GM18520 (cell line): ENCODE data around the gene FBXL17.
A peak's percentile ranks its signal among the peaks of the same experiment; 100 is the strongest.

Experiments
- ATAC-seq: cut with Tn5 transposase; IDR thresholded peaks from one replicate; pipeline ENCODE4 v1.9.1; 2021; ENCODE audit not compliant: unreplicated experiment

The FBXL17 gene

DNA sequence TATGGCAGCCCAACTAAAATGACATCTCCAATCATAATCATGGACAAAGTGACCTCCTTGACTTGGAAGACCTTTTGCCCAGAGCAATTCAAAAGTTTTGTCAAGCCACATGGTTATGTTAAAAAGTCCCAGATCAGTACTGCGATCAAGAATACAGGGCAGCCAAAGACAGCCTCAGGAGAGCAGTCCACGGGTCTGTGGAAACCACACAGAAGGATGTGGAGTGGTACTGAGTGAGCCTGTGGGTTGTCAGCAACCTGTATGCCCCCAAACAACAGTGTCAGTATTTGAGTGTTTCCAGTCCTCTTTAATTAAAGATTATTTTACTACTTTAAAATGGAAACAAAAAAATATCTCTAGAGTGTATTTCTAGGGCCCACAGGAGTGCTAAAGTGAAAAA is 365.8 kb downstream of the FBXL17 start:
- ATAC-seq, result no peak

DNA sequence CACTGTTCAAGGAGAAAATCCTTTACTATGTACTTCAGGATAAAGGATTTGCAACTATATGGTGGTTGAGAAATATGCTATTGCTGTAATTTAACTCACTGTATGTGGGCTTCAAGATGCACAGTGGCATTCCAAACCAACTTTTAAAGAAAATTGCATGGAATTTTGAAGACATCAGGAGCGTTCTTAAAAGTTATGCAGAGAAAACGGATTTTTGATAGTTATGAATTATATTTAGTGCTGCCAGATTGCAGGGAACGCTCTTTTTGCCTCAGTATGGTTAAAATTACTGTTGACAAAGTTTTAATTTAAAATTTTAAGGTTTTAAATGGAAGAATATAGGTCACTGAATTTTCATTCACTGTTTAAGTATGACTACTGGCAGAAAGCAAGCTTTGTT is 375.1 kb downstream of the FBXL17 start:
- ATAC-seq, result no peak

DNA sequence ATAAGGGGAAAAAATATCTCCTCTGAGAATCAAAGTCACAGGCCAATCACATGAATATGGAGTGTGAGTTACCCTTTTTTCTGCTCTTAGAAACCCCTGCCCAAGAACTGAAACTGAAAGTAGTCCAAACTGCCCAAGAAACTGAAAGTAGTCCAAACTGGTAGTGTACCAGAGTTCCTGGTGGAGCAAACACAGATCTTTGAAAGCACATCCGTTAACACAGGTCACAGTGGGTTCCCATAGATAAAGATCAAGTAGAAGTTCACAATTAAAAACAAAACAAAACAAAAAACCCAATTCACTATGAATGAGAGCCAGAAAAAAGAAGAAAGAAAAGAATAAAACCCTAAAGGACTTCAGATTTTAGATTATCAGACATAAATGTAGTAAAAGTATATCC is 378.7 kb downstream of the FBXL17 start:
- ATAC-seq, result peak; percentile 88

DNA sequence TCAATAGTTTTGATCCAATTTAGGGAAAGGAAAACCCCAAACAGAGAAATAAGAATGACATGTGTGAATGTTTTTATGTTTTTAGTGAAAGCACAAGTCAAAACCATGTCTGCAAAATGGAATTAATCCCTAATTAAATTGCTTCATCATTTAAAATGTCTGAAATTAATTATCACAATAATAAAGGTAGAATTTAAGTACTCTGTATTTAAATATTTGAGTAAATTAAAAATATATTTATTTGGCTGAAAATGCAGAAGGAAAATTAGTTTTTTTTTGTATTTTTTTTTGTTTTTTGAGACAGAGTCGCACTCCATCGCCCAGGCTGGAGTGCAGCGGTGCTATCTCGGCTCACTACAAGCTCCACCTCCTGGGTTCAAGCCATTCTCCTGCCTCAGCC is 380.7 kb downstream of the FBXL17 start:
- no peak for ATAC-seq

DNA sequence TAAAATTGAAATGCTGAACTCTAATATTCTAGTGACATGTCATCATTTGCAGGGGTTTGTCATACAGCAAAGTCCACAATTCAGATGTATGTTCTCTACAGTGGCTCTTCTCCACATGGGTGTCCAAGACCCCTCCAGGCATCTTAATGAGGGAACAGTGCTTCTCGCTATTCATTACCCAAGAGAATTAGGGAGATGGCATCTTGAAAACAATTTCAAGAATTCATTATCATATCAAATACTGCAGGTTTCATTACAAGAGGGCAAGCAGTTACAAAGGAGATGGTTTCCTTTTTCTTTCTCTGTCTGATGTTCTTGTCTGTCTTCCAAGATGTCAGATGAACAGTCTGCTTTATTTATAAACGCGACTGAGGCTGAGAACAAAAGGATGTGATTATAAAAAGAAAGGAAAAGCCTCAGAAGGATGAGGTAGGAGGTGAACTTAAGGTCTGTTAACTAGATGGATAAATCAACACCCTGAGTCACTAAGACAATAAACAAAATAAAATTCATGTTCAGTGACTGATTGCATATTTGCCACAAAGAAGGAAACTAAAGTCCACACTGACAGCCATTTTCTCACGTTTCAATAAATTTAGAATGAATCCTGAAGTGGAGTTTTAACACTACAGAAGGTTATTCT is 384.4 kb downstream of the FBXL17 start:
- no peak for ATAC-seq

DNA sequence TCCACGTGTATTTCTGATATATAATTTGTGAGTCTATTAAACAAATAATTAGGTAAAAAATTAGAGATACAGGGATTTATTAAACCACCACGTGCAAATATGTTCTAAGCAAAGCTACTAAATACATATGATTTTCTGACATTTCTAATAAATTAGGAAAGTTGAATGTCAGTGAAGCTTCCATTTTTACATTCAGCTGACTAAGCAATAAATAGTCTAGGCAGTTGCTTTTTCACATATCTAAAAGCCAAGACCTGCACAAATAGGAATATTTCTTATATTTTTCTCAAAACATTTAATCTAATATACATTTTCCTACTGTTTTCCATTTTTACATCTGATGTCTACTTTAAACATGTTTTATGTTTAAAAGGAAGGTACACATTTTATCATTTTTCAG is 388.6 kb downstream of the FBXL17 start:
- ATAC-seq, result no peak

DNA sequence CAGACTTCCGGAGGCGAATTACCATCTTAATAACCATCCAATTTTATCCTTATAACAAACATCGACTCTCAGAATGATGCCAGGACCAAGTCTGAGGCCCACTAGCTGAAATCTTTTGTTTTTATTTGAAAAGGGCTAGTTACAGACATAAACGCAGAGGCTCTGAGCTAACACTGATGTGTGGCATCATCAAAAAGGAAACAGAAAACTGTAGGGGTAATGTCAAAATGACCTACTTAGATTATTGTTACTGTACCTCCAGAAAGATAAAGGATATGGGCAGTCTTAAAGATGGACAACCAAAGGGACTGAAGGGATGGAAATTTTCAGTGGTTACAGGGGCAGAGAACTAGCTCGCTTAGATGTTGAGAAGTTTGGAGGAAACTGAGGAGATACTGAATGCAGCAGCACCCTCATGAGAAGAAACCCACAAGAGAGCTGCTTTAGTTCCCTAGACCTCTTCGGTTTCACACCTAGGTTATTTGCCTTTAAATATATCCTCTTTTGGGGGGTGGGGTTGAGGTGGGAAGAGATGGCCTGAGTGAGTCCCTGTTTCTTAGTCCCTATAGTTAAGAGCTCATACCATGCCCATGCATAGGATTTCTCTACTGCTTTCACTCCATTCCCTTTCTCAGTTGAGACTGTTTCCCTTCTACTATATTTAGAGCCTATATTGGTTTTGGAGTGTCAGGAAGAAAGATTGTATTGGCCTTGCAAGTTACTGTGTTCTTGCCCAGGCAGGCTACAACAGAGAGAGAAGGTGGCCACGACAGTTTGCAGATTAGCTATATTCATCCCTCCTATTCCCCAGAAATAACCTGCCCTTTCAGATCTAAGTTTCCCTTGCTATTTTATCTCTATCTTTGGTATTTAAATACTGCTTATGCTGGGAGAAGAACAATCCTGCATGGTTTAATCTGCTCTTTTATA is 390.8 kb downstream of the FBXL17 start:
- ATAC-seq, result peak; percentile 74

DNA sequence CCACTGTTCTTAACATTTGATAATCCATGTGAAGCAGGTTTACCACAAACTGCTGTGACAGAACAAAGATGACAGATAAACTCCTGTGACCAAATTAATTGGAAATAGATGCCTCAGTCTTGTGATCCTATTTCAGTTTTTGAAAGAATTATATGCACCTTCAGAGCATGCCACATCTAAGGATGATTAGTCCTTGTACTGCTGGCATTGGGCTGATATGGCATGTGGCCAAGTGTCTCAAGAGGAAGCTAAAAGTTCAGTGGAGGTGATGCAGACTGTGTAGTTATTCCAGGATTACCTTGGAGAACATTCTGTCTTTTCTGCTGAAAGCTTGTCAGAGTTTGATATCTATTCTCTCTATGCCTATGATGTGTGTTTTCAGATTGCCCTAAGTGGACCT is 396.8 kb downstream of the FBXL17 start:
- ATAC-seq, result no peak

DNA sequence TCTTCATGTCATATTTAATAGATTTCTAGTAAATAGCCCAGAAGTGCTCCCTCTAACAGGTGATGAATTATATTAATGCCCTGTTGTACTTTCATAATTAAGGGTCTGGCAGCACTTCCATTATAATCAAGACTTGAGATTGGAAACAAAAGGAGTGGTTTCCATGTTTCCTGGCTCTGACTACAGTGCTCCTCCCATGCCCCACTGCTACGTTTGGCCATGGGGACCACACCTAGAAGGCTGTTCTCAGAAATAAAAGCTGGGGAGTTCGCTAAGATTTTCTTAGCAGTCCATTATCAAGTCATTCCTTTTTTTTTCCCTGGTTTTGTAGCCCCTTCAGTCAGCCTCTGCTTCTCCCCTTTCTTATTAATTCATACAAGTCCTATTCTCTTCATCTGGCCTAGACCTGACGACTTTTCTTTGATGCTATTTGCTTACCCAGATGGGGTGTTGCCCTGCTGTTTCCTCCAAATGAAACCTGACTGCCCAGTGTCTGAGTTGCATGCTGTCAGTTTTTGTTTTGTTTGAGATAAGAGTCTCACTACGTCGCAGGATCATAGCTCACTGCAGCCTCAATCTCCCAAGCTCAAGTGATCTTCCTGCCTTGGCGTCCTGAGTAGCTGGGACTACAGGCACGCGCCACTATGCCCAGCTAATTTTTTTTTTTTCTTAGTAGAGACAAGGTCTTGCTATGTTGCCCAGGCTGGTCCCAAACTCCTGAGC is 399.0 kb downstream of the FBXL17 start:
- ATAC-seq, result no peak

DNA sequence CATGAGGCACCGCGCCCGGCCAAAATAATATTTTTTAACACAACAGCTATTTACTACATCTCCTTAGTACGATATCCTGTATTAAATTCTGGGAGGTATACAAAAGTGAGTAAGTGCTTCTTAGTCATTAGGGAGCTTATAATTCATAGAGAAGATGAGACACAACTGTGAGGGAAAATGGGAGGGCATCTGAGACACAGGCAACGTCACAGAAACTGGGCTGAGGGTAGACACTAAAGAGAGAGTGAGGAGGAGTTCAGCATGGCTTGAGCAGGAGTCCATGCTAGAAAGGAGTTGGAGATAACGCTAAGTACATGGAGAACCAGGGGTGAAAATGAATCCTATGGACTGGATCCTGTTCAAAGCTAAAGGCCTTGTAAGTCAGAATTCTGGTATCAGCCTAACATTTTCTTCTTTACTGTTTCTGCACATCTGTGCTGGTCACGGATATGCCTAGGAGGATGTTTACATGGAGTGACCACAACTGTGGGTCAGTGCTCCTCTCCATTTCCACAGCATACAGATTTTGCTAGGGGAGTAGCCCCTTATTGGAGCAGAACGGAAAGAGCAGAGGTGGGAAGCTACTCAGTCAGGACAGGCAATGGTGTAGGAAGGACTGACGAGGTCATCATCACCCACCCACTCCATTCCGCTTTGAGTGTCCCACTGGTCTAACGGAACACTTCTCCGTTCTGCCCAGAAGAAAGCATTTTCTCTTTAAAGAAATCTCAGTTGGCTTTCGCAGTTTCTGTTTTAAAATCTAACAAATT is 400.8 kb downstream of the FBXL17 start:
- ATAC-seq, result no peak

DNA sequence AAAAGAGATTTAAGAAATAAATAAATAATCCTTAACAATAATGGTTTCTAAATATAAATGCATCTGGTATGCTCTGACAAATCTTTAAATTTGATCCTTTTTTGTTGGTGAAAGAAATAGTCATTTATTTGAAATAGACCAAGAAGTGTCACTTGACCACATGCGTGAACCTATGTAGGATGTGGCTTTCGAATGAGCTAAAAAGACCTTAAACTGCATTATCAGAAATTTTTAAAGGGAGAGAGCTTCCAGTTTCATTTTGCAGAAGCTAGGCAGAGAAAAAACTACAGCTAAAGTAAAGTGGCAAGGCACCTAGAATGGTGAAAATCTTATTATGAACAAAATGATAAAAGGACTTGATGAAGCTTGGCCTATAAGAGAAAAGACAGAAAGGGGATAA is 402.0 kb downstream of the FBXL17 start:
- ATAC-seq, result no peak

DNA sequence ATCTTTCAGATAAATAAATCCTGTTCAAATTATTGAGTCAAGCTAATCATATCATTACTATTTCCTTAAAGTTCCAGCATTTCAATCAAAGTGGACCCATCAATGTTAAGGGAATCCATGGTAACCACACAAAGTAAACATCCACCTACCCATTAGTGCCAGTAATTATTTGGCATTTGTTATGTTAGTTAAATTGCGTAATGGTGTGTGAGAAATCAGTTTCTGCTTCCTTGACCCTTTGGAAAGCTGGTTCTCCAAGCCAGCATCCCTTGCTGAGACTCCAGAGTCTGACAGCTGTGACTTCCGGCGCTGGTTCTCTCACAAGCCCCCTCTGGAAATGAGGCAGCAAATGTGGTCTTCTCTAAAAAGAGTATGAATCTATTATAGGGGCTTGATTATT is 402.6 kb downstream of the FBXL17 start:
- ATAC-seq, result no peak

DNA sequence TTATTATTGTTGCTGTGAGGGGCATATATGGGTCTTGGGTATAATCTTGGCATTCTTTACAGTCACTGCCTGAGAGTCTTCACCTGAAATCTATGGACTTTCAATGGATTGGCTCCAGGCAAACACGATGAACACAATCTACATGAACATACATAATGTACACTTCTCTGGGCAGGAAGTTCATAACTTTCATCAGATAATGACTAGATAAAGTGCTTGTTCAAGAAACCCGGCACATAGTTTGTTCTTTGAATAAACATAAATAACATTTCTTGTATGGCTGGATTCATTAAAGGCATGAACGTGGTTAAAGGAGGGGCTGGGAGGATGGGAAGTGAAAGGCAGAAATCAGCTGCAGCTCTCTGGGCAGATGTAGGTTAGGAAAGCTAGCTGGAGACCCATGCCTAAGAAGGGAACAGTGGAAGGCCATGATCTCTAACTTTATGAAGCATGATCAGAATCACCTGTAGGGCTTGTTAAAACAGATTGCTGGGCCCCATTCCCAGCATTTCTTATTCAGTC is 404.3 kb downstream of the FBXL17 start:
- no peak for ATAC-seq

DNA sequence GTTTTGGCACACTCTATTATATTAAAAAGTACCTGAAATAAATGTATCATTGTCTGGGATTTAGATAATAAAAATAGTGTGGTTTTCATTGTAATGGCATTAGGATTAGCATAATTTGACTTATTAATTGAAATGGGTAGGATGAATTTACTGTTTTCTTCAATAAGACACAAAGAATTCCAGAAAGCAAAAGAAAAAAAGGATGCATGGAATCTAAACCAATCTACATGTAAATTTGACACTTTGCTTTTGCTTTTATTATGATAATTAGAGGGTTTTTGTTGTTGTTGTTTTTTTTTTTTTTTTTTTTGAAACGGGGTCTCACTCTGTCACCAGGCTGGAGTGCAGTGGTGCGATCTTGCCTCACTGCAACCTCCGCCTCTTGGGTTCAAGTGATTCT is 406.3 kb downstream of the FBXL17 start:
- ATAC-seq, result no peak

DNA sequence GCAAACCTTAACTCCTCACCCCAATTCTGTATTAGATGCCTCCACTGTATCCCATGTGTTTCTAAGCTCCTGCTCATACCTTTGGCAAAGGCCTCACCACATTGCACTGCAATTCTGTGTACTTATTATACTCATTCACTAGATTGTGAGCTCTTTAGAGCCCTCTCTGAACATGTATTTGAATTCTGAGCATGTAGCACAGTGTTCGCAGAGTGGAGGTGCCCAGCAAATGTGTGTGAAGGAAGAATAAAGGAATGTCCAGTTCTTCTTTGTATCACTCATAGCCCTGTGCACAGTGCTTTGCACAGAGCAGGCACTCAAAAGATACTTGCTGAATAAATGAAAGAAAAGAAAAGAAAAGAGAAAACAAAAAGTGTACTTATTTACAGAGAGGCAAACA is 410.1 kb downstream of the FBXL17 start:
- no peak for ATAC-seq

DNA sequence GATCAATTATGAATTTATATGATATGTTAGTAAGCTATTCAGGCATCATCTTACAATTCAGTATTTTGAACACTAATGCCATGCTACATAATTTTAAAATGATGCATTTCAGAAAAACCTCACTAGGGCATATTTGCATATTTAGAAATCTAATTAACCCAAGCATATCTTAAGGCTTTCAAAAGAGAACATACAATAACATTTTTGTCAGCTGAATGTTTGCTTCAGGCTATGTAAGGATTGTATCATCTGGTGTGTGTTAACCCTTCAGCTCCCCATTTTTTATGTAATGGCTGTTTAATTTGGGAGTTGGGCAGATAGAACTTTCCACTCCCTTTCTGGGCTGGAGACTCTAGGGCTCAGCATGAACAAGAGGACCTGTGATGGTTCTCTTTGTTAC is 412.1 kb downstream of the FBXL17 start:
- no peak for ATAC-seq

DNA sequence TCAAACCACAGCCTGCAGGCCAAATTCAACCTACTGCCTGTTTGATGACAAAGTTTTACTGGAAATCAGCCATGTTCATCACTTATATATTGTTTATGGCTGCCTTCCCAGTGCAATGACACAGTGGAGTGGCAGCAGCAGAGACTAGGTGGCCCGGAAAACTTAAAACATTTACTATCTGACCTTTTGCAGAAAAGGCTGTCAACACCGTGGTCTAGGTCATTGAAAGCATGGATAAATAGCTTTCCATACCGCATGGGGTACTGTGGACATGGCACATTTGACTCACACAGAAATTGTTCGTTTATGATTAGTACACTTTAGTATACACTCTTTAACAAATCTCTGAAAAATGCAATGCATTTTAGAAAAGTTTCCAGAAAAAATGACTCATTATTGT is 412.9 kb downstream of the FBXL17 start:
- ATAC-seq, result no peak

DNA sequence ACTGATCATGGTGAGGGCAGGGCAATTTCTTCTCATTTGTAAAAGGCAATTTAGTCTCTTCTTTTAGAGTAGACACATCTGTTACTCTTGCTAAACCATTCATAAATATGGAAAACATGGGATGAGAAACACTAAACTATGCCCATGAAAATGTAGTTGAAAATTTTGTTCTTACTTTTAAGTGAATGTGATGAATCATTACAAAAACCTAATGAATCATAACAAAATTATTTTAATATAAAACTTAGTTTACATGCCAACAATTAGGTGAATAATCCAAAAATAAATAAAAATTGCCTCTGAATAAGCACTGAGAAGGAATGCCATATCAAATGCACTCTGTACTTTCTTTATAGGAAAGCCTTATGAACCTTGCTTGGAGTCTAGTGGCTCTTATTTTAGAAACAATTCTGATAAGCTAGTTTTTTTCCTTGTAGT is 413.5 kb downstream of the FBXL17 start:
- no peak for ATAC-seq

DNA sequence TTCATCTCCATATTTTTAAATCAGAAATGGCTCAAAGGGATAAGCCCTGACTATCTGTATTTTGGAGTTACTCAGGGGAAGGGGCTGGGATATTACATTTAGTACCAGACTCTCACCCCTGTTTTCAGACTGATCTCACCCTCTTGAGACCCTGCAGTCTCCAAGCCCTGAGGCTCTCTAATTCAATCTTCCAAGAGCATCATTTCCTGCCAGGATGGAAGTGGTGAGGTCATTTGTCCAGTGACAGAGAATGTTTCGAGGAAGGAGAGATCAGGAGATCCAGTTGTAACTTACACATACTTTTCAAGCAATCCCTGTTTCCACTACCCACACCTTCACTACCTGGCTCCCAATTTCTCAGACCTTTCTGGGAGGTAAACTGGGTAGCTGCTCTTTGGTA is 415.7 kb downstream of the FBXL17 start:
- no peak for ATAC-seq

DNA sequence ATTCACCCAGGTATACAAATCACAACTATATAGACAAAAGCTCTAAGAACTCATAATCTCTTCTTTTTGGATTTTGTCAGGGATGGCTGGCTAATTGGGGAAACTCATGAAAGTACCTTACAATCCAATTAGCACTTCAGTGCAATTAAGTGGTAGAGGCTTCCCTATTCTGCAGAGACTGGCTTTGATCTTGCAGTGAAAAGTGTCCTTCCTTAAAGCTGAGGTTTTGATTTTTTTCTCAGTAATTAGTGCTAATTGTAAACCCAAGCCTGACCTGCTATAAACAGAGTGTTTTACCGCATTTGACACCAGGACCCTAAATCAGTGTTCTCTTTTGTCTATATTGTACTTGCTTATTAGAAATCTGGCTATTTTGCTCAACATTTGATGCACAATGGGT is 417.2 kb downstream of the FBXL17 start:
- ATAC-seq, result no peak
